KOPT-K1 (cell line): ENCODE measurements around the gene AGO4.
"Not testable (repeated sequence)": the region's sequence is repeated elsewhere in the genome, so short reads cannot be mapped to it uniquely, and the experiment has no call there.

Experiments used
- H3K27ac ChIP-seq: fragments of 200-600 bp; sonication (generic); 2 replicates; pipeline ENCODE4 v1.5.1; 2016; ENCODE audit warnings: antibody characterized with exemption, mild to moderate bottlenecking, low read depth, low read length; ENCODE audit not compliant: poor library complexity, severe bottlenecking
- H3K36me3 ChIP-seq: fragments of 200-600 bp; sonication (generic); 2 replicates; pipeline ENCODE4 v1.5.1; 2017; ENCODE audit warnings: antibody characterized with exemption, mild to moderate bottlenecking, low read length, moderate library complexity; ENCODE audit not compliant: insufficient read depth
- H3K9me3 ChIP-seq: fragments of 200-600 bp; sonication (generic); 2 replicates; pipeline ENCODE4 v1.5.1; 2017; ENCODE audit warnings: antibody characterized with exemption, low read length, mild to moderate bottlenecking; ENCODE audit not compliant: insufficient read depth, poor library complexity, severe bottlenecking

AGO4 gene

DNA sequence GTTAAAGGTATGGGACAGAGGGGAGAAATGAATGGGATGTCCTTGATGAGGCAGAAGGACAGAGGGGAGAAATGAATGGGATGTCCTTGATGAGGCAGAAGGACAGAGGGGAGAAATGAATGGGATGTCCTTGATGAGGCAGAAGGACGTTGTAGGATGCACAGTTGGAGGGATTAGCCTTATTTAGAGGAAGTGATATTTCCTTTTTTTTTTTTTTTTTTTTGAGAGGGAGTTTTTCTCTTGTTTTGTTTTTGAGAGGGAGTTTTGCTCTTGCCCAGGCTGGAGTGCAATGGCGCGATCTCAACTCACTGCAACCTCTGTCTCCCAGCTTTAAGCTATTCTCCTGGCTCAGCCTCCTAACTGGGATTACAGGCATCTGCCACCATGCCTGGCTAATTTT is 81.2 kb downstream of the AGO4 start:
- H3K27ac ChIP-seq, H3K9me3 ChIP-seq: not testable (repeated sequence)
- peaks cover 62% of the 10 kb centered on the region for H3K36me3 ChIP-seq

DNA sequence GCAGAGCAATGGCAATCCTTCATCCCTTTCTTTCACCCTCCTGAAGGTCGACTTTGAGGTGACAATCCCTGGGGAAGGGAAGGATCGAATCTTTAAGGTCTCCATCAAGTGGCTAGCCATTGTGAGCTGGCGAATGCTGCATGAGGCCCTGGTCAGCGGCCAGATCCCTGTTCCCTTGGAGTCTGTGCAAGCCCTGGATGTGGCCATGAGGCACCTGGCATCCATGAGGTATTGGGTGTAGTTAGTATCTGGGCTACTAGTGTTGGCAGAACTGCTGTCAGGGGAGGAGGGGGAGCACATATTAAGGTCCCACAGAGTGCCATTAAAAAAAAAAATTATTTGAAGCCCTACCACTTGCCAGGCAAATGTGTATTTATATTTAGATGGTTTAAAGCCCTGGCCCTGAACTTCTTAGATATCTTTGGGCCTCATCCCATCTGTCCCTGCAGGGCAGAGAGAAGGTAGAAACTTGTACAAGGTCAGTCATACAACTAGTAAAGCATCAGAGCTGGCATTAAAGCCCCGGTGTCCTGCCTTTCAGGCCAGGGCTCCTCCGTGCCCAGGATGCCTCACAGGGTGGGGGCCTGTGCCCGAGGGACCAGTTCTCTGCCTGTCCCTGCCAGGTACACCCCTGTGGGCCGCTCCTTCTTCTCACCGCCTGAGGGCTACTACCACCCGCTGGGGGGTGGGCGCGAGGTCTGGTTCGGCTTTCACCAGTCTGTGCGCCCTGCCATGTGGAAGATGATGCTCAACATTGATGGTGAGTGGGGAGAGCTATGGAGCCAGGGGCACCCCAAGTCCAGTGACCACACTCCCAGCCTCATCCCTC is 85.4 kb downstream of the AGO4 start:
- Histone ChIP-seq H3K36me3 (peaks cover 97% of the 10 kb centered on the region), H3K27ac (no peak overlapping the region), H3K9me3 (no peaks in the 10 kb centered on the region)

DNA sequence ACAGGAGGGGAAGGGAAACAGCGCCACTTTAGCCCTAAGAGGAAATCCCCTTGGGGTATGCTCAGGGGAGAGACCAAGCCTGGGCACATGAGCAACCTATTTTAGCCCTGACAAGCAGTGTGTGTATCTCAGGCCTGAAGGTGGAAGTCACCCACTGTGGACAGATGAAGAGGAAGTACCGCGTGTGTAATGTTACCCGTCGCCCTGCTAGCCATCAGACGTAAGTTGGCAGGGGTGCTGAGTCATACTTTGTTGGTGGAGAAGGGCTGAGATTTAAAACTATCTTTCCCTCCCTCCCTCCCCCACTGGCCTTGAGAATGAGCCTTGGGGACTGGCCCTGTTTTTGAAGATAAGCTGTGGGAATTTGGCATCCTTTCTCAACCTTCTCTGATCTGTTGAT is 86.4 kb downstream of the AGO4 start:
- Histone ChIP-seq H3K27ac (no peak overlapping the region), H3K9me3 (no peaks in the 10 kb centered on the region), H3K36me3 (peaks cover 97% of the 10 kb centered on the region)

DNA sequence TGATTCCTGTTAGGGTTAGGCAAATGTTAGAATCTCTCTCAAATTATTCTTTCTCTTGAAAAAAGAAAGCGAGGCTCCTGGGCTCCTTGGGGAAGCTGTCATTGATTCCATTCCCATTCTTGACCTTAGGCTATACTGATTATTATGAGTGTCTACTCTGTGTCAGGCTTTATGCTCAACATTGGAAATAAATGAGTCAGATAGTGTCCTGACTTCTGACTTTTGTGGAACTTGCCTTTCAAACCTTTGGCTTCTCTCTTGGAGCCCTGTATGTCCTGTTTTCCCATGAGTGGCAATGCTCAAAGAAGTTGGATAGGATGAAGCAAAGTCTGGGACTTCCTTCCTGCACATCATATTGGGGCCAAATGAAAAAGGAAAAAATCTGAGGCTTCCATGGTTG is 86.8 kb downstream of the AGO4 start:
- Histone ChIP-seq H3K36me3 (peaks cover 99% of the 10 kb centered on the region), H3K9me3 (no peaks in the 10 kb centered on the region), H3K27ac (no peak overlapping the region)

DNA sequence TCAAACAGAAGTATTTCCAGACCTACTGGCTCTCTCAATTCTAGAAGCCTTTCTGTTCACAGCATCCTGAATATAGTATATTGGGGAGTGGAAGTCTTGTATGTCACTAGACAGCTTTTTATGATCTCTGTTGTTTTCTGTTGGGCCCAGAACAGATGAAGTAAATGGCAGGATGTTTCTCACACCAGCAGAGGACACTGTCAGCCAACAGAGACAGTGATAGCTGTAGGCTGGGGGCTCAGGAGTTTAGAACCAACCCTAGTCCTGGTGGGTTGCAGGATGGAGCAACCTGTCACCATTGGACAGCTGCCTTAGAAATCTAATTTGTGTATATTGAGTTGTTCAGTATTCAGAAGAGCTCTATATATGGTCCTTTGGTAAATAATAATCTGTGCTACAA is 92.1 kb downstream of the AGO4 start:
- H3K9me3 ChIP-seq = no peaks in the 10 kb centered on the region
- H3K36me3 ChIP-seq = peaks cover 95% of the 10 kb centered on the region
- H3K27ac ChIP-seq = no peak overlapping the region

DNA sequence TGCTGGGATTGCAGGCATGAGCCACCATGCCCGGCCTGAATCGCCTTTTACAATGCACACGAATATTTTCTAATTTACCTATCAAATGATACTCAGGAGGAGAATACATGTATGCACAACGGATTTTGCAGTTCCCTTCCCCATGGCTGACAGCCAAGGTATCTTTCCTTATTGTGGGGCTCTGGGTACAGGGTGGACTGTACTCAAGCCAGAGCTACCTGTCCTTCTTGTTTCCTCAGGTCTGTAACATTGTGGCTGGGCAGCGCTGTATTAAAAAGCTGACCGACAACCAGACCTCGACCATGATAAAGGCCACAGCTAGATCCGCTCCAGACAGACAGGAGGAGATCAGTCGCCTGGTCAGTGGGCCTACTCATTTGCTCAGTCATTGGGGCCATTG is 93.4 kb downstream of the AGO4 start:
- Histone ChIP-seq H3K27ac (no peak overlapping the region), H3K36me3 (peaks cover 92% of the 10 kb centered on the region), H3K9me3 (no peaks in the 10 kb centered on the region)

DNA sequence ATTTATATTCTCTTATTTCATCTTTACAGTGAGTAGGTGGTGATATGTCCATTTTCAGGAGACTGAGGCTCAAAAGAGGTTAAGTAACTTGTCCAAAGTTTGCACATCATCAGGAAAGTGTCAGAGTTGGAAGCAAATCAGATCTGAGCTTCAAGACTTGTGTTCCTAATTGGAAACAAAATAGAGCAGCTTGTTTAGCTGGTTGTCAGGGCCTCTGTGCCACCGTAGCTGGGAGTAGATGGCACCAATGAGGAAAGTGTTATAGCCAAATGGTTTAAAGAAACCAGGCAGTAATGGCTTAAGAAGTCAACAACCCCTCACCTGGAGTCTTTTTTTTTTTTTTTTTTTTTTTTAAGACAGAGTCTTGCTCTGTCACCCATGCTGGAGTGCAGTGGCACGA is 94.9 kb downstream of the AGO4 start:
- Histone ChIP-seq H3K27ac (no peak overlapping the region), H3K9me3 (no peaks in the 10 kb centered on the region), H3K36me3 (peaks cover 92% of the 10 kb centered on the region)
